Tibial nerve (tissue), 4 donors: ENCODE data around the gene SPRED1. TPM values are rescaled to one million over a fixed set of nuclear protein-coding genes. Genes with fewer than 3 reads are reported as not detected.
"Not testable (repeated sequence)": the region's sequence is repeated elsewhere in the genome, so short reads cannot be mapped to it uniquely, and the experiment has no call there.

Source experiments
- DNase-seq, 2 donors: peaks; one replicate each; pipeline ENCODE4 v3.0.0-alpha.2; 2019; ENCODE audit warnings: low spot score in 2 of 2
- H3K27ac ChIP-seq, 4 donors: fragments of 200-600 bp; sonication (generic) in 3 of 4; one replicate each; pipeline ENCODE4 v1.5.1; 2017 to 2019; ENCODE audit warnings: mild to moderate bottlenecking in 1 of 4
- H3K27me3 ChIP-seq, 2 donors: fragments of 200-600 bp; sonication (generic) in 1 of 2; one replicate each; pipeline versions ENCODE4 v1.5.1 to v1.6.0; 2017 to 2019
- H3K36me3 ChIP-seq, 3 donors: fragments of 200-600 bp; sonication (generic); one replicate each; pipeline ENCODE4 v1.5.1; 2018 to 2019
- H3K4me1 ChIP-seq, 4 donors: fragments of 200-600 bp; sonication (generic) in 3 of 4; one replicate each; pipeline ENCODE4 v1.5.1; 2017 to 2019
- H3K4me3 ChIP-seq, 4 donors: fragments of 200-600 bp; sonication (generic) in 3 of 4; one replicate each; pipeline ENCODE4 v1.5.1; 2017 to 2019; ENCODE audit warnings: mild to moderate bottlenecking in 1 of 4, moderate library complexity in 1 of 4
- H3K9me3 ChIP-seq, 4 donors: fragments of 200-600 bp; sonication (generic) in 3 of 4; one replicate each; pipeline ENCODE4 v1.5.1; 2017 to 2019
- CTCF ChIP-seq, 5 experiments: fragments of 200-600 bp in 3 of 5; fragments of 450-650 bp in 2 of 5; sonication (generic) in 3 of 5; IDR thresholded peaks; one replicate each; pipeline ENCODE4 v1.5.1; 2016 to 2019; ENCODE audit warnings: antibody characterized with exemption in 5 of 5, mild to moderate bottlenecking in 3 of 5, moderate library complexity in 2 of 5
- EP300 ChIP-seq, 2 donors: sonication (generic); formaldehyde crosslinking; IDR thresholded peaks; one replicate each; pipeline ENCODE4 v1.6.1; 2017; ENCODE audit warnings: antibody characterized with exemption in 2 of 2, mild to moderate bottlenecking in 1 of 2
- POLR2A ChIP-seq, 2 donors: fragments of 450-650 bp; IDR thresholded peaks; one replicate each; pipeline ENCODE4 v1.6.1; 2017; ENCODE audit warnings: antibody characterized with exemption in 2 of 2, mild to moderate bottlenecking in 2 of 2, moderate library complexity in 2 of 2
- WGBS, 2 donors: methylation state at CpG; one replicate each; pipeline ENCODE4 v1.1.5; 2018; 5-methylcytosine and 5-hydroxymethylcytosine counted together
- total RNA-seq, 4 donors: library from RNA; depleted of rRNA; stranded (reverse); fragments of >200 nt; gene quantifications; one replicate each; pipeline ENCODE4 v1.1.0, GENCODE V29; 2016

Gene SPRED1
- total RNA-seq, 4 donors from 2014 or later: 20.4 to 35.0 (median 29.0) TPM

DNA sequence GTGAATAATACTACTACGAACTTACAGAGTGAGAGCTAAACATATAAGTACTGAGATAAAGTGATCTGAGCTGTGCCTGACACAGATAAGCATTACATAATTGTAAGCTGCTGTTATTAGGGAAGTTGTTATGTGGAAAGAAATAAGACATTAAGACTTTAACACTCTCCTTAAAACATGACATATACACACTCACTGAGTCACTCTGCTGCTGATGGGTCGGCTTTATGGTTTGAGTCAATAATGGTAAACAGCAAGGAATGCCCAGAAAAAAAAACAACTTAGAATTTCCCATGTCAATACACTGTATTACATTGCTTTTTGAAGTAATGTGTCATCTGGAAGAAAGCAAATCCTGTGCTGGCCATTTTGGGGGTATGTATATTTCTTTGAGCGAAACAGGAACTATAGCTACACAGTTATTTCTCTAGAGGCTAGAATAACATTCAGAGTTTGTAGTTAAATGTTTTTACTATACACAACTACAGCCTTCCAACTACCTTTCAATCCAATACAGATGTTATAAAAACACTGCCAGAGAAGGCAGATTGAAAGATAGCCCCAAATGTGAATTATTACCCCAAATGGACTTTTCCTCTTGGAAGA lies 22.8 kb upstream of the SPRED1 start:
- Histone ChIP-seq H3K36me3 (no peaks in the 10 kb centered on the region), H3K27ac (no peak overlapping the region), H3K9me3 (no peaks in the 10 kb centered on the region), H3K27me3 (no peaks in the 10 kb centered on the region), H3K4me3 (no peak overlapping the region), H3K4me1 (peaks cover 0 to 9% (median 0%) of the 10 kb centered on the region in 4 donors)
- WGBS, 2 donors: 79 to 85% methylated on average over 3 of the region's 3 CpGs
- TF ChIP-seq POLR2A (IDR thresholded peaks at IDR 0.05): no peak
- no peak for TF ChIP-seq CTCF (IDR thresholded peaks at IDR 0.05)
- TF ChIP-seq EP300 (IDR thresholded peaks at IDR 0.05): no peak
- no peak for DNase-seq

GRCh38 chr15:38231436-38231835 lies 21.2 kb upstream of the SPRED1 start:
- Histone ChIP-seq H3K9me3 (no peaks in the 10 kb centered on the region), H3K27me3 (no peaks in the 10 kb centered on the region), H3K36me3 (no peaks in the 10 kb centered on the region), H3K4me3 (no peak overlapping the region), H3K27ac (no peak overlapping the region), H3K4me1 (peaks cover 0 to 5% (median 0%) of the 10 kb centered on the region in 4 donors)
- no peak for DNase-seq
- no peak for TF ChIP-seq POLR2A (IDR thresholded peaks at IDR 0.05)
- no peak for TF ChIP-seq EP300 (IDR thresholded peaks at IDR 0.05)
- TF ChIP-seq CTCF (IDR thresholded peaks at IDR 0.05): no peak
- 70 to 73% methylated on average over 5 of the region's 5 CpGs for WGBS, 2 donors

DNA sequence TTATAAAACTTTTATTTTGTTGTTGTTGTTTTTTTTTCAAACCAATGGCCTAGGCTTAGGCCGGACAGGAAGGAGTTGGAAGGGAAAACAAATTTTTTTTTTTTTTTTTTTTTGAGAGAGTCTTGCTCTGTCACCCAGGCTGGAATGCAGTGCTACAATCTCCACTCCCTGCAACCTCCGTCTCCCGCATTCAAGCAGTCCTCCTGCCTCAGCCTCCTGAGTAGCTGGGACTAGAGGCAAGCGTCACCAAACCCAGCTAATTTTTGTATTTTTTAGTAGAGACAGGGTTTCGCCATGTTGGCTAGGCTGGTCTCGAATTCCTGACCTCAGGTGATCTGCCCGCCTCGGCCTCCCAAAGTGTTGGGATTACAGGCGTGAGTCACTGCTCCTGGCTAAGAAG lies 15.6 kb upstream of the SPRED1 start:
- H3K4me1 ChIP-seq, H3K4me3 ChIP-seq, H3K27ac ChIP-seq, H3K27me3 ChIP-seq, DNase-seq, H3K36me3 ChIP-seq, H3K9me3 ChIP-seq: not testable (repeated sequence)
- WGBS, 2 donors: 94 to 96% methylated on average over 9 of the region's 9 CpGs

DNA sequence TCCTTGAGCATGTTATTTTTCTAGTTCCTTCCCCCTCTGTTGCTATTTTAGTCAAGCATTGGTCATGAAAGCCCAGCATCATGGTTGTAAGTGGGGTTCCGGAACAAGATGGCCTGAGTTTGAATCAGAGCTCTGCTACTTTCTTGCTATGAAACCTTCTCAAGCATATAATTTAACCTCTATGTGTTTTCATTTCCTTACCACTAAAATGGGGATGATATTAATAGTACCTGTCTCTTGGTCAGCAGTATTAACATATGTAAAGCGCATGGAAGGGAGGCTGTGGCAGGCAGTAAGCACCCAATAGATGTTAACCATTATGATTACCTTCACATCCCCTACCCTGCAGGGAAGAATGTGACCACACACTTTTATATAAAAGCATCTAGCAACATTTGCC lies 14.3 kb upstream of the SPRED1 start:
- Histone ChIP-seq H3K4me3 (no peak overlapping the region), H3K36me3 (no peaks in the 10 kb centered on the region), H3K27ac (no peak overlapping the region), H3K9me3 (no peaks in the 10 kb centered on the region), H3K4me1 (no peaks in the 10 kb centered on the region), H3K27me3 (no peaks in the 10 kb centered on the region)
- 98 to 99% methylated on average over 2 of the region's 2 CpGs for WGBS, 2 donors
- DNase-seq: no peak
- TF ChIP-seq CTCF (IDR thresholded peaks at IDR 0.05) (no peak), POLR2A (IDR thresholded peaks at IDR 0.05) (no peak), EP300 (IDR thresholded peaks at IDR 0.05) (no peak)

DNA sequence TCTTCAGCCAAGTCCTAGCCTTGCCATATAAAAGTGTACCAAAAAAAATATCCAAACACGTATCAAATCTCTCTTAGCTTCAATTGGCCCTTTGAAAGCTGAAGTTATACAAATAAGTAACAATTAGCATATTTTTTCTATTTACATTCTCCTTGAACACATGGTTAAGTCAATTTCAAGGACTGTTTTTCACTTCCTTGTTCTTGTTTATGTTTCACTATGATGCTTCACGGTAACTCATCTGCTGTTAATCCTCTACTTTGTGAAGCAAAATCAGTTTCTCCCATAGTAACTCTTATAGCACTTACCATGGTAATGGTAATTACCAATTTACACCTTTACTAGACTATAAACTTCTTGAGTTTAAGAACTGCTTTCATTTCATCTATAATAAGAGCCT lies 10.6 kb upstream of the SPRED1 start:
- no peak overlapping the region for H3K4me3 ChIP-seq
- no peak overlapping the region for H3K27ac ChIP-seq
- no peak for TF ChIP-seq CTCF (IDR thresholded peaks at IDR 0.05)
- no peaks in the 10 kb centered on the region for H3K36me3 ChIP-seq
- no peak for DNase-seq
- H3K9me3 ChIP-seq: no peaks in the 10 kb centered on the region
- WGBS, 2 donors: 68 to 75% methylated on average over 2 of the region's 2 CpGs
- H3K27me3 ChIP-seq: no peaks in the 10 kb centered on the region
- no peaks in the 10 kb centered on the region for H3K4me1 ChIP-seq
